Neural progenitor cell (in vitro differentiated cells): ENCODE results near the gene SNAPC4. TPM values are rescaled to one million over a fixed set of nuclear protein-coding genes. Genes with fewer than 3 reads are reported as not detected.

ENCODE experiments used
- DNase-seq: peaks from one replicate; pipeline ENCODE4 v3.0.0-alpha.2; 2016; ENCODE audit warnings: low spot score
- H2AFZ ChIP-seq: fragments of 200-600 bp; sonication (generic); replicated peaks from 2 replicates; pipeline ENCODE4 v1.6.1; 2016; ENCODE audit warnings: antibody characterized with exemption
- H3F3A ChIP-seq: fragments of 200-600 bp; sonication (generic); 2 replicates; pipeline ENCODE4 v1.6.1; 2016; ENCODE audit warnings: antibody characterized with exemption, low read depth
- H3K27ac ChIP-seq: fragments of 200-600 bp; sonication (generic); 2 replicates; pipeline ENCODE4 v1.5.1; 2016; ENCODE audit warnings: mild to moderate bottlenecking
- H3K27me3 ChIP-seq: fragments of 200-600 bp; sonication (generic); 2 replicates; pipeline ENCODE4 v1.6.1; 2016; ENCODE audit warnings: mild to moderate bottlenecking, moderate library complexity
- H3K36me3 ChIP-seq: fragments of 200-600 bp; sonication (generic); 2 replicates; pipeline ENCODE4 v1.5.1; 2016
- H3K4me1 ChIP-seq: fragments of 200-600 bp; sonication (generic); 2 replicates; pipeline ENCODE4 v1.6.1; 2016; ENCODE audit warnings: mixed run types
- H3K4me2 ChIP-seq: fragments of 200-600 bp; sonication (generic); 2 replicates; pipeline ENCODE4 v1.6.1; 2016
- H3K4me3 ChIP-seq: fragments of 200-600 bp; sonication (generic); 2 replicates; pipeline ENCODE4 v1.5.1; 2016
- H3K79me2 ChIP-seq: fragments of 200-600 bp; sonication (generic); 2 replicates; pipeline ENCODE4 v1.6.1; 2016; ENCODE audit warnings: low read depth
- H3K9ac ChIP-seq: fragments of 200-600 bp; sonication (generic); 2 replicates; pipeline ENCODE4 v1.6.1; 2016
- H3K9me3 ChIP-seq: fragments of 200-600 bp; sonication (generic); 2 replicates; pipeline ENCODE4 v1.5.1; 2016; ENCODE audit warnings: low read depth
- H4K20me1 ChIP-seq: fragments of 200-600 bp; sonication (generic); 2 replicates; pipeline ENCODE4 v1.6.1; 2016; ENCODE audit warnings: low read depth
- H3K27ac Mint-ChIP-seq: 3 replicates; pipeline ENCODE4 v1.8.0; 2021; ENCODE audit warnings: mixed read lengths
- H3K27me3 Mint-ChIP-seq: 2 replicates; pipeline ENCODE4 v1.8.0; 2022; ENCODE audit warnings: low read depth, mild to moderate bottlenecking, inconsistent platforms, moderate library complexity, mixed read lengths; ENCODE audit not compliant: insufficient read depth
- H3K36me3 Mint-ChIP-seq: 3 replicates; pipeline ENCODE4 v1.8.0; 2021; ENCODE audit warnings: mixed read lengths
- H3K4me1 Mint-ChIP-seq: 3 replicates; pipeline ENCODE4 v1.8.0; 2021; ENCODE audit warnings: mixed read lengths
- H3K4me3 Mint-ChIP-seq: 3 replicates; pipeline ENCODE4 v1.8.0; 2021; ENCODE audit warnings: mild to moderate bottlenecking, moderate library complexity, mixed read lengths
- H3K9me3 Mint-ChIP-seq: 3 replicates; pipeline ENCODE4 v1.8.0; 2020; ENCODE audit warnings: mixed read lengths
- EZH2 ChIP-seq: fragments of 200-600 bp; sonication (generic); IDR thresholded peaks from 2 replicates; pipeline ENCODE4 v1.6.1; 2017; ENCODE audit warnings: antibody characterized with exemption, mild to moderate bottlenecking, moderate library complexity
- EZH2phosphoT487 ChIP-seq: fragments of 200-600 bp; sonication (generic); IDR thresholded peaks from 2 replicates; pipeline ENCODE4 v1.6.1; 2017; ENCODE audit warnings: antibody characterized with exemption
- total RNA-seq: library from RNA; depleted of rRNA; stranded (reverse); fragments of >200 nt; gene quantifications from 2 replicates; pipeline ENCODE4 v1.2.3, GENCODE V29; 2015; ENCODE audit warnings: low replicate concordance
- TF ChIP-seq, protein P1 (sequence below): fragments of 200-600 bp; sonication (generic); IDR thresholded peaks from 2 replicates; pipeline ENCODE4 v1.5.1; 2017; ENCODE audit warnings: antibody characterized with exemption, mild to moderate bottlenecking

SNAPC4 gene
- total RNA-seq, 1 donor from 2014 or later, result 6.8 TPM

GRCh38 chr9:136432591-136432990, 32.6 kb upstream of the SNAPC4 start:
- H4K20me1 ChIP-seq, result peaks cover 30% of the 10 kb centered on the region
- no peak overlapping the region for H3K4me3 ChIP-seq
- H2AFZ ChIP-seq, result no peak overlapping the region
- no peak overlapping the region for H3K27ac ChIP-seq
- peaks cover 2% of the 10 kb centered on the region for H3K4me1 ChIP-seq
- H3F3A ChIP-seq, result no peaks in the 10 kb centered on the region
- no peak overlapping the region for H3K4me2 ChIP-seq
- H3K27me3 ChIP-seq, result no peaks in the 10 kb centered on the region
- no peak for DNase-seq
- no peaks in the 10 kb centered on the region for H3K9me3 ChIP-seq
- Mint-ChIP-seq H3K4me1 (peaks cover 15% of the 10 kb centered on the region), H3K27ac (no peak overlapping the region), H3K4me3 (no peak overlapping the region), H3K36me3 (peaks cover 11% of the 10 kb centered on the region), H3K27me3 (peaks cover 4% of the 10 kb centered on the region), H3K9me3 (no peaks in the 10 kb centered on the region)
- H3K36me3 ChIP-seq, result no peaks in the 10 kb centered on the region
- peaks cover 31% of the 10 kb centered on the region for H3K79me2 ChIP-seq
- no peak overlapping the region for H3K9ac ChIP-seq
- TF ChIP-seq, protein P1, sequence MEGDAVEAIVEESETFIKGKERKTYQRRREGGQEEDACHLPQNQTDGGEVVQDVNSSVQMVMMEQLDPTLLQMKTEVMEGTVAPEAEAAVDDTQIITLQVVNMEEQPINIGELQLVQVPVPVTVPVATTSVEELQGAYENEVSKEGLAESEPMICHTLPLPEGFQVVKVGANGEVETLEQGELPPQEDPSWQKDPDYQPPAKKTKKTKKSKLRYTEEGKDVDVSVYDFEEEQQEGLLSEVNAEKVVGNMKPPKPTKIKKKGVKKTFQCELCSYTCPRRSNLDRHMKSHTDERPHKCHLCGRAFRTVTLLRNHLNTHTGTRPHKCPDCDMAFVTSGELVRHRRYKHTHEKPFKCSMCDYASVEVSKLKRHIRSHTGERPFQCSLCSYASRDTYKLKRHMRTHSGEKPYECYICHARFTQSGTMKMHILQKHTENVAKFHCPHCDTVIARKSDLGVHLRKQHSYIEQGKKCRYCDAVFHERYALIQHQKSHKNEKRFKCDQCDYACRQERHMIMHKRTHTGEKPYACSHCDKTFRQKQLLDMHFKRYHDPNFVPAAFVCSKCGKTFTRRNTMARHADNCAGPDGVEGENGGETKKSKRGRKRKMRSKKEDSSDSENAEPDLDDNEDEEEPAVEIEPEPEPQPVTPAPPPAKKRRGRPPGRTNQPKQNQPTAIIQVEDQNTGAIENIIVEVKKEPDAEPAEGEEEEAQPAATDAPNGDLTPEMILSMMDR, result no peak
- TF ChIP-seq EZH2phosphoT487 (no peak), EZH2 (no peak)

- Histone ChIP-seq H3K36me3 (no peaks in the 10 kb centered on the region), H3K9me3 (no peaks in the 10 kb centered on the region), H3K4me1 (no peaks in the 10 kb centered on the region), H3K4me2 (no peak overlapping the region), H3K27me3 (no peaks in the 10 kb centered on the region), H3K4me3 (no peak overlapping the region), H4K20me1 (peaks cover 23% of the 10 kb centered on the region), H3K9ac (no peak overlapping the region), H3K79me2 (peaks cover 24% of the 10 kb centered on the region), H2AFZ (no peak overlapping the region), H3K27ac (no peak overlapping the region), H3F3A (no peaks in the 10 kb centered on the region)
- no peak overlapping the region for H3K27ac Mint-ChIP-seq
- peaks cover 3% of the 10 kb centered on the region for H3K27me3 Mint-ChIP-seq
- no peak for DNase-seq
- TF ChIP-seq, protein P1, result no peak
- no peak for TF ChIP-seq EZH2phosphoT487
- TF ChIP-seq EZH2, result no peak
- H3K4me3 Mint-ChIP-seq, result no peak overlapping the region
- peaks cover 8% of the 10 kb centered on the region for H3K4me1 Mint-ChIP-seq
- H3K36me3 Mint-ChIP-seq, result peaks cover 8% of the 10 kb centered on the region
- H3K9me3 Mint-ChIP-seq, result no peaks in the 10 kb centered on the region
Measured at GRCh38 chr9:136431782-136432350, 31.9 kb upstream of the SNAPC4 start.

- Histone ChIP-seq H3K9ac (no peak overlapping the region), H3K79me2 (peaks cover 12% of the 10 kb centered on the region), H3K4me2 (no peak overlapping the region), H3F3A (no peaks in the 10 kb centered on the region), H3K36me3 (no peaks in the 10 kb centered on the region), H3K27me3 (no peaks in the 10 kb centered on the region), H4K20me1 (peaks cover 11% of the 10 kb centered on the region), H3K27ac (no peak overlapping the region), H3K9me3 (no peaks in the 10 kb centered on the region), H3K4me1 (no peaks in the 10 kb centered on the region), H2AFZ (no peak overlapping the region), H3K4me3 (no peak overlapping the region)
- Mint-ChIP-seq H3K27me3 (peaks cover 4% of the 10 kb centered on the region), H3K9me3 (no peaks in the 10 kb centered on the region), H3K36me3 (peaks cover 3% of the 10 kb centered on the region), H3K27ac (no peak overlapping the region), H3K4me1 (peaks cover under 1% of the 10 kb centered on the region), H3K4me3 (no peak overlapping the region)
- TF ChIP-seq, protein P1, result no peak
- no peak for TF ChIP-seq EZH2phosphoT487
- no peak for TF ChIP-seq EZH2
- DNase-seq, result no peak
Measured at GRCh38 chr9:136430588-136431234, 30.7 kb upstream of the SNAPC4 start.
